Measurements from ENCODE around the gene RNF220.

Gene RNF220

DNA sequence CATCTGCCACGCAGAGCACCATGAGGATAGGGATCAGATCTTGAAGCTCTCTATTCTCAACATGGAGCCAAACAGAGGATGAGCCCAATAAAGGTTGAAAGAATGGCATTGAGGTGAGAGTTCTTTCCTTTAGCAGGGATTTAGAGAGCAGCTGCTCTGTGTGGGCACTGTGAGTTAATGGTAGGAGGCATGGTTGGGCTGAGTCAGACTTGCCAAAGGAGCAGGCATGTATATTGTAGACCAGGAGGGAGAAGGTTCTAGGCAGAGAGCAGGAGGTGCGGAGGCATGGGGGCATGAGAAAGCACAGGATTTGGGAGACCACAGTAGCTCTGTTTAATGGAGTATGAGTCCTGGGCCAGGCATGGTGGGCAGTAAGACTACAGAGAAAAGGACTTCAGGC is 237.2 kb downstream of the RNF220 start:
- TF ChIP-seq RARB (CRISPR knock-in tag; IDR thresholded peaks at IDR 0.05) (no peak), PPARA (CRISPR knock-in tag; IDR thresholded peaks at IDR 0.05; ENCODE audit: borderline replicate concordance) (no peak), SNAI2 (CRISPR knock-in tag; IDR thresholded peaks at IDR 0.05) (no peak), CSDC2 (CRISPR knock-in tag; IDR thresholded peaks at IDR 0.05) (no peak), ZNF565 (CRISPR knock-in tag; conservative IDR thresholded peaks at IDR 0.05; ENCODE audit: low read depth) (no peak), ZNF8 (CRISPR knock-in tag; IDR thresholded peaks at IDR 0.05) (no peak), ISL1 (CRISPR knock-in tag; IDR thresholded peaks at IDR 0.05) (no peak), TCF4 (CRISPR knock-in tag; IDR thresholded peaks at IDR 0.05; ENCODE audit: borderline replicate concordance) (no peak), ZFP30 (CRISPR knock-in tag; IDR thresholded peaks at IDR 0.05) (no peak), ZC3H10 (CRISPR knock-in tag; IDR thresholded peaks at IDR 0.05) (no peak), ZFP3 (CRISPR knock-in tag; IDR thresholded peaks at IDR 0.05) (no peak), ARNTL (CRISPR knock-in tag; IDR thresholded peaks at IDR 0.05; ENCODE audit: borderline replicate concordance, low read depth) (no peak), TOX (CRISPR knock-in tag; IDR thresholded peaks at IDR 0.05; ENCODE audit: borderline replicate concordance) (no peak), ZNF70 (CRISPR knock-in tag; IDR thresholded peaks at IDR 0.05) (no peak), BACH2 (CRISPR knock-in tag; IDR thresholded peaks at IDR 0.05; ENCODE audit: borderline replicate concordance) (no peak), ESRRG (CRISPR knock-in tag; IDR thresholded peaks at IDR 0.05) (no peak)
- TF ChIP-seq, protein P1, sequence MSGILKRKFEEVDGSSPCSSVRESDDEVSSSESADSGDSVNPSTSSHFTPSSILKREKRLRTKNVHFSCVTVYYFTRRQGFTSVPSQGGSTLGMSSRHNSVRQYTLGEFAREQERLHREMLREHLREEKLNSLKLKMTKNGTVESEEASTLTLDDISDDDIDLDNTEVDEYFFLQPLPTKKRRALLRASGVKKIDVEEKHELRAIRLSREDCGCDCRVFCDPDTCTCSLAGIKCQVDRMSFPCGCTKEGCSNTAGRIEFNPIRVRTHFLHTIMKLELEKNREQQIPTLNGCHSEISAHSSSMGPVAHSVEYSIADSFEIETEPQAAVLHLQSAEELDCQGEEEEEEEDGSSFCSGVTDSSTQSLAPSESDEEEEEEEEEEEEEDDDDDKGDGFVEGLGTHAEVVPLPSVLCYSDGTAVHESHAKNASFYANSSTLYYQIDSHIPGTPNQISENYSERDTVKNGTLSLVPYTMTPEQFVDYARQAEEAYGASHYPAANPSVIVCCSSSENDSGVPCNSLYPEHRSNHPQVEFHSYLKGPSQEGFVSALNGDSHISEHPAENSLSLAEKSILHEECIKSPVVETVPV (CRISPR knock-in tag; IDR thresholded peaks at IDR 0.05) = no peak
- TF ChIP-seq, protein P2, sequence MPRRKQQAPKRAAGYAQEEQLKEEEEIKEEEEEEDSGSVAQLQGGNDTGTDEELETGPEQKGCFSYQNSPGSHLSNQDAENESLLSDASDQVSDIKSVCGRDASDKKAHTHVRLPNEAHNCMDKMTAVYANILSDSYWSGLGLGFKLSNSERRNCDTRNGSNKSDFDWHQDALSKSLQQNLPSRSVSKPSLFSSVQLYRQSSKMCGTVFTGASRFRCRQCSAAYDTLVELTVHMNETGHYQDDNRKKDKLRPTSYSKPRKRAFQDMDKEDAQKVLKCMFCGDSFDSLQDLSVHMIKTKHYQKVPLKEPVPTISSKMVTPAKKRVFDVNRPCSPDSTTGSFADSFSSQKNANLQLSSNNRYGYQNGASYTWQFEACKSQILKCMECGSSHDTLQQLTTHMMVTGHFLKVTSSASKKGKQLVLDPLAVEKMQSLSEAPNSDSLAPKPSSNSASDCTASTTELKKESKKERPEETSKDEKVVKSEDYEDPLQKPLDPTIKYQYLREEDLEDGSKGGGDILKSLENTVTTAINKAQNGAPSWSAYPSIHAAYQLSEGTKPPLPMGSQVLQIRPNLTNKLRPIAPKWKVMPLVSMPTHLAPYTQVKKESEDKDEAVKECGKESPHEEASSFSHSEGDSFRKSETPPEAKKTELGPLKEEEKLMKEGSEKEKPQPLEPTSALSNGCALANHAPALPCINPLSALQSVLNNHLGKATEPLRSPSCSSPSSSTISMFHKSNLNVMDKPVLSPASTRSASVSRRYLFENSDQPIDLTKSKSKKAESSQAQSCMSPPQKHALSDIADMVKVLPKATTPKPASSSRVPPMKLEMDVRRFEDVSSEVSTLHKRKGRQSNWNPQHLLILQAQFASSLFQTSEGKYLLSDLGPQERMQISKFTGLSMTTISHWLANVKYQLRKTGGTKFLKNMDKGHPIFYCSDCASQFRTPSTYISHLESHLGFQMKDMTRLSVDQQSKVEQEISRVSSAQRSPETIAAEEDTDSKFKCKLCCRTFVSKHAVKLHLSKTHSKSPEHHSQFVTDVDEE (CRISPR knock-in tag; IDR thresholded peaks at IDR 0.05) = no peak
- TF ChIP-seq, protein P3, sequence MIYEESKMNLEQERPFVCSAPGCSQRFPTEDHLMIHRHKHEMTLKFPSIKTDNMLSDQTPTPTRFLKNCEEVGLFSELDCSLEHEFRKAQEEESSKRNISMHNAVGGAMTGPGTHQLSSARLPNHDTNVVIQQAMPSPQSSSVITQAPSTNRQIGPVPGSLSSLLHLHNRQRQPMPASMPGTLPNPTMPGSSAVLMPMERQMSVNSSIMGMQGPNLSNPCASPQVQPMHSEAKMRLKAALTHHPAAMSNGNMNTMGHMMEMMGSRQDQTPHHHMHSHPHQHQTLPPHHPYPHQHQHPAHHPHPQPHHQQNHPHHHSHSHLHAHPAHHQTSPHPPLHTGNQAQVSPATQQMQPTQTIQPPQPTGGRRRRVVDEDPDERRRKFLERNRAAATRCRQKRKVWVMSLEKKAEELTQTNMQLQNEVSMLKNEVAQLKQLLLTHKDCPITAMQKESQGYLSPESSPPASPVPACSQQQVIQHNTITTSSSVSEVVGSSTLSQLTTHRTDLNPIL (CRISPR knock-in tag; IDR thresholded peaks at IDR 0.05; ENCODE audit: low read depth) = no peak
- ATAC-seq = no peak

DNA sequence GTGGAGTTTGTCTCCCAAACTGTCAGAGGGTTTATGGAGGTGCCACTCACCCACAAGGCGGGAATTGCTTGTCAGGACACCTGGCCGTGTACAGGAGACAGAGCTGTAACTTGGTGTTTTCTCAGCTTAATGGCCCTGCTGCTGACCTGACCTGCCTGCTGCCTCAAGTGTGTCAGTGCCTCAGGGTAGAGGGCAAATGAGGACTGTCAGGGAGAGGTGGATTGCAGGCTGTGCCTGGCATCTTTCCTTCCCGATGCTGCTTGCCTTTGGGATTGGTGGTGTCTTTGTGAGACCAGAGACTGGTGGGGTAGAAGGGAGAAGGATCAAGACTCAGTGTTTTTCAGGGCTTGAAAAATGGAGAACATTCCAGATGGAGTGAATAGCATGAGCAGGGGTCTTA is 237.9 kb downstream of the RNF220 start:
- TF ChIP-seq ZFP3 (CRISPR knock-in tag; IDR thresholded peaks at IDR 0.05) (no peak), OSR1 (CRISPR knock-in tag; IDR thresholded peaks at IDR 0.05) (no peak), PPARA (CRISPR knock-in tag; IDR thresholded peaks at IDR 0.05; ENCODE audit: borderline replicate concordance) (no peak), BACH2 (CRISPR knock-in tag; IDR thresholded peaks at IDR 0.05; ENCODE audit: borderline replicate concordance) (no peak)
- ATAC-seq = no peak

DNA sequence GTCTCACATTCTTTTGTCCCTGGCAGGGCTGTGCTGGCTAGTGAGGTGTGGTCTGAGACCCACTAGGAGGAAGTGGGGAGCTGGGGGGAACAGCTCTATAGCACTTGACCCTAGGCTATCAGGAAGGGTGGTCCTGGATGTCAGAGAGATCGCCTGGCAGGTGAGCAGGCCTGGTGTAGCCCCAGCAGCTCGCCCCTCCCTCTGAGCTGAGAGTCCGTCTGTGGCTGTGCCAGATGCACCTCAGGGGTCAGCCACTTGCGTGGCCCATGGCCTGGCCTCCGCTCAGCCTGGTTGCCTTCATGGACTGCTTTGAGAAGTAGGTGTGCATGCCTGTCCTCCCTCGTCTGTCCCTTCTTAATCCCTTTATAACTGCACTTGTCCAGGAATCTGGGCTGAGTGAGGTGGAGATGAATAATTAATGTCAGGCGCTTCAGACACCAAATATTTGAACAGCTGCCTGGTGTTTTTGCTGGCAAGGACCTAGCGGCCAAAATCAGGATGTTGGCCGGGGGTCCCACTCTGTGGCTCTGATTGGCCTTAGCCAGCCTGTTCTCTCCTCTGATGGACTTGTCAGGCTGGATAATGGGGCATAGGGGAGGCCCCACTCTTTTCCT is 238.8 kb downstream of the RNF220 start:
- no peak for ATAC-seq
- TF ChIP-seq, protein P2 (CRISPR knock-in tag; IDR thresholded peaks at IDR 0.05) = no peak
- TF ChIP-seq ZFP30 (CRISPR knock-in tag; IDR thresholded peaks at IDR 0.05) (no peak), RARB (CRISPR knock-in tag; IDR thresholded peaks at IDR 0.05) (no peak), PPARA (CRISPR knock-in tag; IDR thresholded peaks at IDR 0.05; ENCODE audit: borderline replicate concordance) (no peak)
- TF ChIP-seq, protein P4, sequence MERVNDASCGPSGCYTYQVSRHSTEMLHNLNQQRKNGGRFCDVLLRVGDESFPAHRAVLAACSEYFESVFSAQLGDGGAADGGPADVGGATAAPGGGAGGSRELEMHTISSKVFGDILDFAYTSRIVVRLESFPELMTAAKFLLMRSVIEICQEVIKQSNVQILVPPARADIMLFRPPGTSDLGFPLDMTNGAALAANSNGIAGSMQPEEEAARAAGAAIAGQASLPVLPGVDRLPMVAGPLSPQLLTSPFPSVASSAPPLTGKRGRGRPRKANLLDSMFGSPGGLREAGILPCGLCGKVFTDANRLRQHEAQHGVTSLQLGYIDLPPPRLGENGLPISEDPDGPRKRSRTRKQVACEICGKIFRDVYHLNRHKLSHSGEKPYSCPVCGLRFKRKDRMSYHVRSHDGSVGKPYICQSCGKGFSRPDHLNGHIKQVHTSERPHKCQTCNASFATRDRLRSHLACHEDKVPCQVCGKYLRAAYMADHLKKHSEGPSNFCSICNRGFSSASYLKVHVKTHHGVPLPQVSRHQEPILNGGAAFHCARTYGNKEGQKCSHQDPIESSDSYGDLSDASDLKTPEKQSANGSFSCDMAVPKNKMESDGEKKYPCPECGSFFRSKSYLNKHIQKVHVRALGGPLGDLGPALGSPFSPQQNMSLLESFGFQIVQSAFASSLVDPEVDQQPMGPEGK (CRISPR knock-in tag; IDR thresholded peaks at IDR 0.05; ENCODE audit: borderline replicate concordance) = no peak

Data from SK-N-SH treated with all-trans-retinoic acid at 6 μM for 48 hours (cell line).